ENCODE data around the gene PLAAT1. TPM values are rescaled to one million over a fixed set of nuclear protein-coding genes. Genes with fewer than 3 reads are reported as not detected.
A peak's percentile ranks its signal among the peaks of the same experiment; 100 is the strongest.

The PLAAT1 gene
- total and polyA plus RNA-seq, 5 donors: 10.0 to 17.4 (median 12.4) TPM

DNA sequence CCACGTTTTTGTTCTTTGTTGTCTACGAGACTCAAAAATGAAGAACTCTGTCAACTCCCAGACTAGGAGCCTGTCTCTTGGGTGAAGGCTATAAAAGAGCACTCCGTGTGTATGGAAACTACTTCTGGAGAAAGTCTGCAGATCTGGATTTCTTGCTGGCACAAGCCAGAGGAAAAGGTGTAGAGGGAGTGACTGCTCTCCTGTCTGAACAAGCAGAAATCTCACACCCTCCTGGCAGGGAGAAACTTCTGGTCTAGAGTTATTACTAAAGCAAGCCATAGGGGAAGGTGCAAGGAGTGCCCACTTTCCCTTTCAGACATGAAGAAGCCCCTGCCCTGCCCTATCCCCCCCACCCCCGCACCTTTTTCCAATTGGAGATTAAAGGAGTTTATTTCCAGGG lies 9.5 kb downstream of the PLAAT1 start:
- intact Hi-C loops (cut with DNase I): no loop called here
- ATAC-seq (no peak), DNase-seq (no peak)
- Histone ChIP-seq H3K4me1 (ENCODE audit: control insufficient read depth, insufficient read depth, low read length) (no peaks in the 10 kb centered on the region), H3K27me3 (ENCODE audit: control insufficient read depth, insufficient read depth) (no peaks in the 10 kb centered on the region), H3K4me3 (ENCODE audit: low read length) (no peak overlapping the region), H3K27ac (ENCODE audit: low read length) (no peak overlapping the region), H3K9me3 (ENCODE audit: control insufficient read depth, low read length) (peaks cover 2% of the 10 kb centered on the region)
- 88% methylated on average over 4 of the region's 4 CpGs for WGBS

DNA sequence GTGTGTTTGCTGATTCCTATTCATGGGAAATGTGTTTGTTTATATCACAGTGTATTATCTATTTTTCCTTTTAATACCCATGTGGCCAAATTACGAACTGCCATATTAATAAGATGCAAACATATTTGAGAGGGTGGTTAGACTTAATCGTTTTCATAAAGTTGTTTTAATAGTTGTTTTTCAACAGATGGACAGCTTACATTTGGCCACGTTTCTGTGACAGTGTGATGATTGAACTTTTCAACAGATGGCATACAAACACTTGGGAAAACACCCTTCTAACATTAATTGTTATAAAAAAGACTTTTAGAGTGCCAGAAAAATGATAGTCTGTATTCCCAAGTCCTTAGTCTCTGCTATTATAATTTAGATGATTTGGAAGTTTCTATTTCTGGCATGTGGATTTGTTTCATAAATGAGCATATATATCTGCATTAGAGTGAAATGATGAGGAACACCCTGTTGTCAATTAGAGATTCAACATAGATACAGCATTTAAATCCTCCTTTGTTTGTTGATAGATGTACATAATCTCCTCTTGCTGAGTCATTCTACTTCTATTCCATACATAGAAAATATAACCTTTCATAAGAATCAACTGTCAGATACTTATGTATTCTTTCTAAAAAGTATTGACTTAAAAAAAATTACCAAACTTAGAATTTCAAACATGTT lies 13.1 kb downstream of the PLAAT1 start:
- H3K27ac ChIP-seq (ENCODE audit: low read length): no peak overlapping the region
- no peaks in the 10 kb centered on the region for H3K27me3 ChIP-seq (ENCODE audit: control insufficient read depth, insufficient read depth)
- no peak for DNase-seq
- intact Hi-C loops (cut with DNase I): no loop called here
- no peaks in the 10 kb centered on the region for H3K4me1 ChIP-seq (ENCODE audit: control insufficient read depth, insufficient read depth, low read length)
- ATAC-seq: no peak
- H3K4me3 ChIP-seq (ENCODE audit: low read length): no peak overlapping the region
- H3K9me3 ChIP-seq (ENCODE audit: control insufficient read depth, low read length): no peaks in the 10 kb centered on the region
- 53% methylated on average over 3 of the region's 3 CpGs for WGBS

DNA sequence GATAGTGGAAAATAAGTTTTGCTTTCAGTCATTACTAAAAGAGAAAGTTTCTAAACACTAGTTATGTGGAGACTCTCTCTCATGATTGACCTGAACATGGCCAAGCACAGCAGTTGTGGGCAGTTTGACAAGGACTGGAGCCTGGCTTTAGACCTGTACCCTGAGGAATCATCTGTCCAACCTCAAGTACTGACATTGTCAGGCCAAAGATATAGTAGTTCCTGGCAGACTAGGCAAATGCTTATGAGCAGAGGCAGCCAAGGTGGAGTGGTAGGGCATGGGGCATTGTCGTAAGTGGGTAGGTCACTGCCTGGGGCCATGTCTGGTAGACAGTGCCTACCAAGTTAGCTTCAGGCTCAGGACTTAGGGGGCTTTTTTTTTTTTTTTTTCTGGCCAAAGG lies 20.9 kb downstream of the PLAAT1 start:
- DNase-seq (no peak), ATAC-seq (peak in 1 of 2 donors; percentile 50)
- intact Hi-C loops (cut with DNase I): no loop called here
- Histone ChIP-seq H3K4me1 (ENCODE audit: control insufficient read depth, insufficient read depth, low read length) (peaks cover 3% of the 10 kb centered on the region), H3K9me3 (ENCODE audit: control insufficient read depth, low read length) (no peaks in the 10 kb centered on the region), H3K4me3 (ENCODE audit: low read length) (no peak overlapping the region), H3K27ac (ENCODE audit: low read length) (no peak overlapping the region), H3K27me3 (ENCODE audit: control insufficient read depth, insufficient read depth) (no peaks in the 10 kb centered on the region)
- WGBS: 86% methylated on average over 1 of the region's 1 CpG

DNA sequence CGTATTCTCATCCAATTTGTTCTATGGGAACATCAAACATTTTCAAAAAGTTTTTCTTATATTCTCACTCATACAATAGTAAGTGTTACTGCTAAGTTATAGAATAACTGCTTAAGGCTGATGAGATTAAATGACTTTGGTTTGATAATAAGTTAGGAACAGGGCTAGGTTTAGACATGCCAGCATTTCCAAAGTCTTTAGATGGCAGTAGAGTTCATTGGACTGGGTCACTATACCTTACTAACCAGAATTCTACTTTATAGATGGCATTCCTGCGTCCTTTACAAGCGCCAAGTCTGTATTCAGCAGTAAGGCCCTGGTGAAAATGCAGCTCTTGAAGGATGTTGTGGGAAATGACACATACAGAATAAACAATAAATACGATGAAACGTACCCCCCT lies 21.7 kb downstream of the PLAAT1 start:
- Histone ChIP-seq H3K27me3 (ENCODE audit: control insufficient read depth, insufficient read depth) (no peaks in the 10 kb centered on the region), H3K4me3 (ENCODE audit: low read length) (no peak overlapping the region), H3K27ac (ENCODE audit: low read length) (no peak overlapping the region), H3K9me3 (ENCODE audit: control insufficient read depth, low read length) (no peaks in the 10 kb centered on the region), H3K4me1 (ENCODE audit: control insufficient read depth, insufficient read depth, low read length) (peaks cover 3% of the 10 kb centered on the region)
- ATAC-seq (no peak), DNase-seq (no peak)
- WGBS: 92% methylated on average over 5 of the region's 5 CpGs
- intact Hi-C loops (cut with DNase I): no loop called here

DNA sequence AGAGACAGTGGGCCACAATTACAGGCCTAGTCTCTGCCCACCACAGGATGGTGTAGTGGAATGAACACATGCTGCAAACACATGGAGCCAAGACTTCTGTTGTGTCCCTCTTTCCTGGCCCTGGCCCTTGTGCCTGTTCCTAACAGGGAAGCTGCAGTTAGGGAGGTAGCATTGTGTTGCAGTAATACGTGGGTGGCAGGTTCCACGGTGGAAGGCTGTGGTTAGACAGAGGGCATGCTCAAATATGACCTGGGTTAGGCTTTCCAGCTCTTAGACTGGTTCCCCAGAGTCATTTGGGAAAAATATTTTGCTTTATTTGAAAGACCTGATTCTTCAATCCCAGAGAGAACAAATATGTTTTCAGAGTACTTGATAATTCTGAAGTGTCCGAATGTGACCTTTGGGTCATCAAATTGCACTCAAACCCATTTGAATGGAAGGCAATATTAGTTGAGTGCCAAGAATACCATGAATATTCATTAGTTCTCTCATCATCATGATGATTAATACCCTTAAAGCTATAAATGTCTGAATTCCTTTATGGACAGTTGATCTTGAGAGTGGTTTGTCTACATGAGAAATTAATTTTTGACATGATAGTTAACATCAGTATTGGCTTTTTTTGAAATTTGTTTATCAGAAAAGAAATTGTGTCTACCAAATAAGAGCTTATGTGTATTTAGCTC lies 28.5 kb downstream of the PLAAT1 start:
- no peak for DNase-seq
- WGBS: 79% methylated on average over 3 of the region's 3 CpGs
- no peak for ATAC-seq
- Histone ChIP-seq H3K4me3 (ENCODE audit: low read length) (no peak overlapping the region), H3K9me3 (ENCODE audit: control insufficient read depth, low read length) (no peaks in the 10 kb centered on the region), H3K27me3 (ENCODE audit: control insufficient read depth, insufficient read depth) (no peaks in the 10 kb centered on the region), H3K4me1 (ENCODE audit: control insufficient read depth, insufficient read depth, low read length) (no peaks in the 10 kb centered on the region), H3K27ac (ENCODE audit: low read length) (no peak overlapping the region)
- intact Hi-C loops (cut with DNase I): no loop called here

DNA sequence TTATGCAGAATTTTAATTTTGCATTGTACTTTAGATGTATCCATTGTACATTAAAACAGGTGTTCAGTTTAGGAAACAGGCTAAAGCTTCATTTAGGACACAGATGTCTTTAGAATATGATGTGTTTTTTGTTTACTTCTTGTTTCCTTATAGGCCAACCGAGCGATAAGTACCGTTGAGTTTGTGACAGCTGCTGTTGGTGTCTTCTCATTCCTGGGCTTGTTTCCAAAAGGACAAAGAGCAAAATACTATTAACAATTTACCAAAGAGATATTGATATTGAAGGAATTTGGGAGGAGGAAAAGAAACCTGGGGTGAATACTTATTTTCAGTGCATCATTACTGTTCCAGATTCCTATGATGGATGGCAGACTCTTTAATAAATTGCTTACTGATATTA lies 29.4 kb downstream of the PLAAT1 start:
- Histone ChIP-seq H3K4me3 (ENCODE audit: low read length) (no peak overlapping the region), H3K27ac (ENCODE audit: low read length) (no peak overlapping the region), H3K4me1 (ENCODE audit: control insufficient read depth, insufficient read depth, low read length) (no peaks in the 10 kb centered on the region), H3K9me3 (ENCODE audit: control insufficient read depth, low read length) (no peaks in the 10 kb centered on the region), H3K27me3 (ENCODE audit: control insufficient read depth, insufficient read depth) (no peaks in the 10 kb centered on the region)
- 37% methylated on average over 3 of the region's 3 CpGs for WGBS
- ATAC-seq (no peak), DNase-seq (no peak)
- intact Hi-C loops (cut with DNase I): no loop called here

DNA sequence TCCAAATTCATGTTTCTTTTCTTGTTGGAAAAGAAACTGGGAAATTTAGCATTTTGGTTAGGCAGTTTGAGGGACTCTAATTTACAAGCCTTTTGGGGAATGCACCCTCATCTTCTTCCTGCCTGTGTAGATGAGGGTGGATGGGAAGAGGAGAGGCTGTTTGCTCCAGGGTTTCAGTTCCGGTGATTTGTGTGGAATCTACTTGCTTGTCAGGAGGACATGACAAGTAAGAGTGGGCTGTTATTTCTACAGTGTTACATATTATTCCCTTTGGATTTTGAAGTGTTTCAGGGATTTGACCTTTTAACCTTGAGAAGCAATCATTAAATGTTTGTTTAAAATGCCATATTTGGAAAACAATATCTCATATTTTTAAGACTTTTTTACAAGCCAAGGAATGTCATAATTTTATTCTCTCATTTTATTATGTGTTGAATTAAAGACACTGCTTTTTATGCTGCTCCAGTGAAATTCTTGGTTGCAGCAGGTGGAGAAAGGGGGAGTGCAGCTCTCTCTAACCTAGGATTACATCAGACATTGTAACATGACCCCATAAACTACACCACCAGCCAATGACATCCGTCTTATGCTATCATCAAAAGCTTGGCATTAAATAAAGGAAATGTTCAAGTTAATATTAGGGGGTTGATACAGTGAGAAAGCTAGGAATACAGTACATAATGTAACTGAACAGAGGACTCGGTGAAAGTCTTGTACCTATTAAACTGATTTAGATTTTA lies 30.2 kb downstream of the PLAAT1 start:
- ATAC-seq: no peak
- intact Hi-C loops (cut with DNase I): no loop called here
- WGBS: 59% methylated on average over 3 of the region's 3 CpGs

DNA sequence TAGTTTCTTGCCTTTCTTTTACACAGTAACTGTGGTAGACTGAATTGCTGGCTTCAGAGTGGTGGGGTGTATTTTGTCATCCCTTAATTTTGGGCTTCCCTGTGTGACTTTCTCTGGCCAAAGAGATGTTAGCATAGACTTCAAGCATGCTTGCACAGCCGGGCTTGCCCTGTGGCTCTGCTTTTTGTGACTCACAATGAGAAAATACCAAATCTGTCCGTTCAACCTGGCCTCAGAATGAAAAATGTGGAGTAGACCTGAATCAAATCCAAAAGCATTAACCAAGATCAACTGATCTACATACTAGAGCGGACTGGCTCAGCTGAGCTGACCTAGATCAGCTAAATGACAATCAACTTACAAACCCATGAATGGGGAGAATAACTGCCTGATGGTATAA lies 51.4 kb downstream of the PLAAT1 start:
- DNase-seq (no peak), ATAC-seq (no peak)
- Histone ChIP-seq H3K9me3 (ENCODE audit: control insufficient read depth, low read length) (no peaks in the 10 kb centered on the region), H3K4me1 (ENCODE audit: control insufficient read depth, insufficient read depth, low read length) (no peaks in the 10 kb centered on the region), H3K4me3 (ENCODE audit: low read length) (no peak overlapping the region), H3K27me3 (ENCODE audit: control insufficient read depth, insufficient read depth) (no peaks in the 10 kb centered on the region), H3K27ac (ENCODE audit: low read length) (no peak overlapping the region)
- 76% methylated on average over 3 of the region's 3 CpGs for WGBS
- intact Hi-C loops (cut with DNase I): no loop called here

More for the DNA sequence above, 30.2 kb downstream of the PLAAT1 start:
- H3K4me1 ChIP-seq (ENCODE audit: control insufficient read depth, insufficient read depth, low read length): no peaks in the 10 kb centered on the region
- no peak for DNase-seq
- no peak overlapping the region for H3K4me3 ChIP-seq (ENCODE audit: low read length)
- H3K9me3 ChIP-seq (ENCODE audit: control insufficient read depth, low read length): no peaks in the 10 kb centered on the region
- H3K27me3 ChIP-seq (ENCODE audit: control insufficient read depth, insufficient read depth): no peaks in the 10 kb centered on the region
- no peak overlapping the region for H3K27ac ChIP-seq (ENCODE audit: low read length)

DNA sequence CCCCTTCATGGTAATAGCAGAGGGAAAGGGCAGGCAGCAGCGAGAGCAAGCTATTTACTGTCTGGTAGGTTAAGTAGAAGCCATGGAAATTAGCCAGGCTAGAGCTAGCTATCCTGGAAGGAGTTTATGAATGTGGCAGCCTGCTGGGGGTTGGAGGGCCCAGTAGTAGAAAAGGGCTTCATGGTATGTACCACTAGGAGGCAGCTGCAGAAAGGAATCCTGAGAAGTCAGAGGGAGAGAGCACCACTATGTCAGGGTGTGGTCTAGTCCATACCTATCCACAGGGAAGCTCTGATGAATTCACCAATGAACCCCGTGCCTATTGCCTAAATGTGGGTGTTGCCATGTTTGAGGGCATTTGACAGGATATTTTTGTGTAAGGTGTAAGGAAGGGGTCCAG lies 55.0 kb downstream of the PLAAT1 start:
- ATAC-seq: no peak
- WGBS: 82% methylated on average over 2 of the region's 2 CpGs
- DNase-seq: no peak
- intact Hi-C loops (cut with DNase I): no loop called here
- Histone ChIP-seq H3K9me3 (ENCODE audit: control insufficient read depth, low read length) (no peaks in the 10 kb centered on the region), H3K27ac (ENCODE audit: low read length) (no peak overlapping the region), H3K4me3 (ENCODE audit: low read length) (no peak overlapping the region), H3K4me1 (ENCODE audit: control insufficient read depth, insufficient read depth, low read length) (no peaks in the 10 kb centered on the region), H3K27me3 (ENCODE audit: control insufficient read depth, insufficient read depth) (no peaks in the 10 kb centered on the region)

DNA sequence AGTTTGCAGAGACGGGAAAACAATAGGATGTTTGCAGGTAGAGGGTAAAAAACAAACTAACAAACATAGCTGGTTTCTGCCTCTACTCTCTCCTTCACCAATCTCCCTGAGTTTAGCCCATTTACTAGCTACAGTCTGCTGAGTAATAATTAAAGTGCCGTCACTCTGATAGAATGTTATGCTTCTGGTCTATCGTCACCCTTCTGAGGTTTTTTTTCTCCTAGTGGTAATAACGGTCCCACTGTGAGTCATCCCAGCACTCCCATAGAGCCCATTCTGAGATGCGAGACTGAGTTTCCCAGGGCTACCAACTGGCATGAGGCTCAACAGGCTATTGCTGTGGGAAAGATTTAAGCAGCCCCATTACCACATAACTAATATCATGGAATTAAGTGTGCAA lies 56.4 kb downstream of the PLAAT1 start:
- ATAC-seq (no peak), DNase-seq (no peak)
- H3K4me1 ChIP-seq (ENCODE audit: control insufficient read depth, insufficient read depth, low read length): no peaks in the 10 kb centered on the region
- WGBS: 84% methylated on average over 5 of the region's 5 CpGs
- no peak overlapping the region for H3K27ac ChIP-seq (ENCODE audit: low read length)
- no peak overlapping the region for H3K4me3 ChIP-seq (ENCODE audit: low read length)
- intact Hi-C loops (cut with DNase I): no loop called here
- no peaks in the 10 kb centered on the region for H3K27me3 ChIP-seq (ENCODE audit: control insufficient read depth, insufficient read depth)
- no peaks in the 10 kb centered on the region for H3K9me3 ChIP-seq (ENCODE audit: control insufficient read depth, low read length)

DNA sequence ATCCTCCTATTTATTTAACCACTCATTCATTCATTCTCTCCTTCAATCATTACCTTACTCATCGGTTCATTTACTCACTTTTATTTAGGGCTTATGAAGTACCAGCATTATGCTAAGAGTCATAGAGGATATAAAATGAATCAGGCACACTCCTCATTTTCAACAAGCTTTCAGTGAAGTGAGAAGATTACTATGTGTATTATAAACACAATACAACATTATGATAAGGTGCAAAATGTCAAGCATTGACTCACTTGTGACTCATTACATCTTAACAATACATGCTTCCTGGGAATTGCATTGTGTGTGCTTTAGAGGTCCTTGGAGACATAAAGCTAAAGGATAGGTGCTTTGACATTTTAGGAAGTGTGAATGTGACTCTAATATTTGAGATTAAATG lies 60.4 kb downstream of the PLAAT1 start:
- Histone ChIP-seq H3K27ac (ENCODE audit: low read length) (no peak overlapping the region), H3K4me3 (ENCODE audit: low read length) (no peak overlapping the region), H3K27me3 (ENCODE audit: control insufficient read depth, insufficient read depth) (no peaks in the 10 kb centered on the region), H3K9me3 (ENCODE audit: control insufficient read depth, low read length) (no peaks in the 10 kb centered on the region), H3K4me1 (ENCODE audit: control insufficient read depth, insufficient read depth, low read length) (no peaks in the 10 kb centered on the region)
- 81% methylated on average over 1 of the region's 1 CpG for WGBS
- DNase-seq: no peak
- intact Hi-C loops (cut with DNase I): no loop called here
- no peak for ATAC-seq
